HepG2 (cell line): ENCODE data around the gene GMEB1. TPM values are rescaled to one million over a fixed set of nuclear protein-coding genes. Genes with fewer than 3 reads are reported as not detected.
A peak's percentile ranks its signal among the peaks of the same experiment; 100 is the strongest.

ENCODE experiments used
- BRCA1 ChIP-seq: sonication (generic); formaldehyde crosslinking; IDR thresholded peaks from 2 replicates; pipeline ENCODE4 v1.4.0; 2020; ENCODE audit warnings: missing genetic modification reagents
- DBP ChIP-seq: sonication (generic); formaldehyde crosslinking; IDR thresholded peaks from 2 replicates; pipeline ENCODE4 v1.4.0; 2020; ENCODE audit warnings: missing genetic modification reagents; ENCODE audit errors: not compliant biosample characterization
- DR1 ChIP-seq: sonication (generic); formaldehyde crosslinking; IDR thresholded peaks from 2 replicates; pipeline ENCODE4 v1.8.0; 2021; ENCODE audit warnings: mild to moderate bottlenecking, missing genetic modification reagents, inconsistent platforms
- E2F5 ChIP-seq: sonication (generic); formaldehyde crosslinking; conservative IDR thresholded peaks from 2 replicates; pipeline ENCODE4 v1.4.0; 2020; ENCODE audit warnings: missing genetic modification reagents
- HES4 ChIP-seq: sonication (generic); formaldehyde crosslinking; IDR thresholded peaks from 2 replicates; pipeline ENCODE4 v1.9.0; 2021; ENCODE audit warnings: mild to moderate bottlenecking, missing genetic modification reagents, borderline replicate concordance
- JDP2 ChIP-seq: sonication (generic); formaldehyde crosslinking; IDR thresholded peaks from 2 replicates; pipeline ENCODE4 v1.8.1; 2022; ENCODE audit warnings: missing genetic modification reagents, borderline replicate concordance
- MAFG ChIP-seq: sonication (generic); formaldehyde crosslinking; IDR thresholded peaks from 2 replicates; pipeline ENCODE4 v1.5.1; 2020; ENCODE audit warnings: mild to moderate bottlenecking, missing genetic modification reagents
- POLR2A ChIP-seq, 2 experiments: IDR thresholded peaks; 2 replicates each; pipeline ENCODE4 v1.6.1; 2011; ENCODE audit warnings: low read depth in 2 of 2, low read length in 2 of 2, mild to moderate bottlenecking in 1 of 2, moderate library complexity in 1 of 2; ENCODE audit not compliant: insufficient read depth in 1 of 2
- RARA ChIP-seq: IDR thresholded peaks from 2 replicates; pipeline ENCODE4 v1.6.1; 2016; ENCODE audit warnings: missing genetic modification reagents, missing compliant biosample characterization
- THAP9 ChIP-seq: sonication (generic); formaldehyde crosslinking; IDR thresholded peaks from 2 replicates; pipeline ENCODE4; 2020; ENCODE audit warnings: missing genetic modification reagents, mild to moderate bottlenecking, borderline replicate concordance
- YY1 ChIP-seq: IDR thresholded peaks from 2 replicates; pipeline ENCODE4 v1.6.1; 2011; ENCODE audit warnings: low read length, low read depth, moderate library complexity, mild to moderate bottlenecking; ENCODE audit not compliant: insufficient read depth, insufficient replicate concordance
- ZIK1 ChIP-seq: sonication (generic); formaldehyde crosslinking; IDR thresholded peaks from 2 replicates; pipeline ENCODE4 v1.5.0; 2020; ENCODE audit warnings: mild to moderate bottlenecking, low read depth, missing genetic modification reagents, borderline replicate concordance
- ZNF343 ChIP-seq: sonication (generic); formaldehyde crosslinking; IDR thresholded peaks from 2 replicates; pipeline ENCODE4 v1.4.0; 2020; ENCODE audit warnings: mild to moderate bottlenecking, missing genetic modification reagents
- ZNF740 ChIP-seq: sonication (generic); formaldehyde crosslinking; IDR thresholded peaks from 2 replicates; pipeline ENCODE4 v1.4.0; 2020; ENCODE audit warnings: missing genetic modification reagents
- ZNF878 ChIP-seq: sonication (generic); formaldehyde crosslinking; IDR thresholded peaks from 2 replicates; pipeline ENCODE4 v1.8.1; 2023; ENCODE audit warnings: mild to moderate bottlenecking, missing genetic modification reagents, moderate library complexity
- polyA plus RNA-seq, 8 experiments: library from polyadenylated mRNA; depleted of rRNA in 3 of 8; stranded (reverse) in 7 of 8; unstranded in 1 of 8; fragments of >200 nt; fragmentation: Illumina TruSeq in 4 of 8; extraction: Trizol in 4 of 8; gene quantifications; 2 replicates each; pipeline versions ENCODE4 v1.2.1 to v1.2.3, GENCODE V29; 2011 to 2016; ENCODE audit warnings: low read depth in 4 of 8, missing spikeins in 1 of 8, mixed read lengths in 1 of 8; ENCODE audit not compliant: insufficient read depth in 1 of 8
- total RNA-seq, 5 experiments: library from RNA; depleted of rRNA; stranded (reverse); fragments of >200 nt; fragmentation: Illumina TruSeq; extraction: Trizol; gene quantifications; 2 replicates each; pipeline ENCODE4 v1.2.3, GENCODE V29; 2016; ENCODE audit warnings: low read depth in 1 of 5

The GMEB1 gene
- total and polyA plus RNA-seq, 2 of the 13 experiments (the other 11 are each of a cell fraction or from before 2014, with no cell fraction given): 3.0 to 6.0 TPM

- TF ChIP-seq BRCA1 (CRISPR knock-in tag) (no peak), YY1 (peak; percentile 57), JDP2 (CRISPR knock-in tag) (no peak; the same call in 1 of the 2 replicates), ZNF878 (CRISPR knock-in tag) (peak; percentile 53; the same call in 1 of the 2 replicates), POLR2A (IDR thresholded peaks at IDR 0.05; ENCODE audit: insufficient read depth in 1 of 2, low read depth in 2 of 2, low read length in 2 of 2) (peak; percentile 57 to 78), ZNF343 (CRISPR knock-in tag) (no peak), MAFG (CRISPR knock-in tag) (no peak), ZNF740 (CRISPR knock-in tag) (peak; percentile 51; the same call in 1 of the 2 replicates), DBP (CRISPR knock-in tag) (no peak), HES4 (CRISPR knock-in tag) (peak; percentile 25), ZIK1 (CRISPR knock-in tag) (no peak; the same call in 1 of the 2 replicates), E2F5 (CRISPR knock-in tag) (peak; percentile 67), THAP9 (CRISPR knock-in tag) (peak; percentile 83; the same call in 1 of the 2 replicates), RARA (CRISPR knock-in tag) (peak; percentile 71), DR1 (CRISPR knock-in tag) (no peak; the same call in none of the 2 replicates)
Measured at GRCh38 chr1:28736450-28737306, 68.1 kb downstream of the GMEB1 start, which contains the start of gene YTHDF2 (continued).
